ENCODE results near the gene TIGD3. TPM values are rescaled to one million over a fixed set of nuclear protein-coding genes. Genes with fewer than 3 reads are reported as not detected.

Gene TIGD3
- total RNA-seq, 2 donors from 2014 or later: 0.99 to 1.0 TPM

DNA sequence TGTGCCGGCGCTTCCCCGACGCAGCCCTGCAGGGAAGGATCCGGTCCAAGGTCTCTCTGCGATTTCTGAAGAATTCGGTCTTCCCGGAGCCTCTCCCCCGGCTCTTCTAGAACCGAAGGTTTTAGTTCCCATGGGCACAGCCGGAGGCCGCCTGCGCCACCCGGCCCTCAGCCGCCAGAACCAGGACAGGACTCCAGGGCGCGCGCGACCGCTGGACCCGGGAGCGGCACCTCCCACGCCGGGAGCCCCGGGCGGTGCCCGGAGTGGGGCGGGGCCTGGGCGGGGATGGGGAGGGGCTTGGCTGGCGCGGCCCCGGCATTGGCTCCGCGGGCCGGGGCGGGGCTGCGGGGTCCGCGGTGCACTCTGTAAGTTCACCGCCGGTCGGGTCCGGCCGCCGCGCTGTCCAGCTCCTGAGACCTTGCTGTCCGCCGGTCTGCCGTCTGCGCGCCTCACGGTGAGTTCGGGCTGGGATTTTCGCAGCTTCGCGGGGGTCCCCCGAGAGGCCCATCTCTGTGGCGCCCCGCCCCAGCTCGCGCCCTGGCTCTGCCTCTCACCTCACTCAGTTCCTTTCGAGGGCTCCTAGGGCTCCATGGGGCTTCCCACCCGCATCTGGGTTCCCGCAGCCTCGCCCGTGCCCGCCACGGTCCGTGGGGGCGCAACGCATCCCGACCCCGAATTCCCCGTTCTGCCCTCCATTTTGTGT, 39.9 kb upstream of the TIGD3 start, which contains the start of gene CDC42EP2:
Gene CDC42EP2, plus strand, starts transcription at position 366 of the 703 bp plus-strand sequence. CDS start 6,033 bp downstream, outside the sequence.
- Mint-ChIP-seq H3K9me3 (no peaks in the 10 kb centered on the region), H3K4me1 (peaks cover 18% of the 10 kb centered on the region), H3K4me3 (peak within 1 kb of the TSS; percentile 72), H3K27me3 (ENCODE audit: insufficient read depth) (peaks cover 33% of the 10 kb centered on the region), H3K27ac (peak within 1 kb of the TSS; percentile 64), H3K36me3 (ENCODE audit: low read depth) (no peaks in the 10 kb centered on the region)
- H3K9me3 ChIP-seq (ENCODE audit: control insufficient read depth, low read length): no peaks in the 10 kb centered on the region
- H3K27me3 ChIP-seq (ENCODE audit: control insufficient read depth, insufficient read depth, low read length, poor library complexity, severe bottlenecking): peaks cover 13% of the 10 kb centered on the region
- peak within 1 kb of the TSS; percentile 85 for H3K4me3 ChIP-seq (ENCODE audit: low read length)
- TF ChIP-seq, protein P1, sequence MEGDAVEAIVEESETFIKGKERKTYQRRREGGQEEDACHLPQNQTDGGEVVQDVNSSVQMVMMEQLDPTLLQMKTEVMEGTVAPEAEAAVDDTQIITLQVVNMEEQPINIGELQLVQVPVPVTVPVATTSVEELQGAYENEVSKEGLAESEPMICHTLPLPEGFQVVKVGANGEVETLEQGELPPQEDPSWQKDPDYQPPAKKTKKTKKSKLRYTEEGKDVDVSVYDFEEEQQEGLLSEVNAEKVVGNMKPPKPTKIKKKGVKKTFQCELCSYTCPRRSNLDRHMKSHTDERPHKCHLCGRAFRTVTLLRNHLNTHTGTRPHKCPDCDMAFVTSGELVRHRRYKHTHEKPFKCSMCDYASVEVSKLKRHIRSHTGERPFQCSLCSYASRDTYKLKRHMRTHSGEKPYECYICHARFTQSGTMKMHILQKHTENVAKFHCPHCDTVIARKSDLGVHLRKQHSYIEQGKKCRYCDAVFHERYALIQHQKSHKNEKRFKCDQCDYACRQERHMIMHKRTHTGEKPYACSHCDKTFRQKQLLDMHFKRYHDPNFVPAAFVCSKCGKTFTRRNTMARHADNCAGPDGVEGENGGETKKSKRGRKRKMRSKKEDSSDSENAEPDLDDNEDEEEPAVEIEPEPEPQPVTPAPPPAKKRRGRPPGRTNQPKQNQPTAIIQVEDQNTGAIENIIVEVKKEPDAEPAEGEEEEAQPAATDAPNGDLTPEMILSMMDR (conservative IDR thresholded peaks at IDR 0.05): no peak
- 1% methylated on average over 23 to 74 of the region's 74 CpGs for WGBS, 2 experiments (ENCODE audit: insufficient coverage in 1 of 2, insufficient read length in 1 of 2)
- no peak within 1 kb of the TSS for H3K27ac ChIP-seq (ENCODE audit: low read depth, low read length)
- H3K9ac ChIP-seq (ENCODE audit: extremely low read depth, low read length, poor library complexity, severe bottlenecking): peak within 1 kb of the TSS; percentile 29
- peak; percentile 95 for DNase-seq
- no peaks in the 10 kb centered on the region for H3K36me3 ChIP-seq (ENCODE audit: control insufficient read depth, insufficient read depth, low read length)
- H3K4me1 ChIP-seq (ENCODE audit: control insufficient read depth, insufficient read depth, low read length): peaks cover 10% of the 10 kb centered on the region

DNA sequence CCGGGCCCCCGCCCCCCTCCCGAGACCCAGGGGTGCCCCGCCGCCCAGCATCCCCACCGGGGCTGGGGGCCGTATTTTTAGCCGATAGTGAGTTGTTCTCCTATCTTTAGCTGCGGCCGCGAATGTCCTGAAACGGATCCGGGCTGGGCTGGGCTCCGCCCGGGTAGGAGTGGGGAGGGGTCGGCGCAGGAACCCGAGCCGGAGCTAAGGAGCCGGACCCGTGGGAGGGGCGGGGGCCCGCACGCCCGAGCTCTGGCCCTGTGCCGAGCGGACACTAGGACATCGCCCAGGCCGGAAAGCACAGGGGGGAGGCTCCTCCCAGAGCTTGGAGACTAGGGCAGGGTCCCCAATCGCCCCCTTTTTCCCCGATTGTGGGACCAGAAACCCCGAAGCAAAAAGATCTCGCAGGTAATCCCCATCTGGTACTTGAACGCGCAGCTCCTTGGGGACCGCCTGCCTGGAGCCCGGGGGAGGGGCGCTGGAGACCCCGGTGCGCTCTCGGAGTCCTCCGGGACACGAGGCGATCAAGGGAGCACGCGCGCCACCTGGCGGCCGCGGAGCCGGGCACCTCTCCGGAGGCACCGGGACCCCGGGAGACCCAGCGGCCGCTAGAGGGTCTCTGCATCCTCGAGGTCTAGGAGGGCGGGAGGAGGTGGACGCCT, 39.2 kb upstream of the TIGD3 start:
- peak; percentile 98 for DNase-seq
- Histone ChIP-seq H3K27ac (ENCODE audit: low read depth, low read length) (no peak overlapping the region), H3K4me1 (ENCODE audit: control insufficient read depth, insufficient read depth, low read length) (peaks cover 9% of the 10 kb centered on the region), H3K9ac (ENCODE audit: extremely low read depth, low read length, poor library complexity, severe bottlenecking) (peak overlapping the region; percentile 29), H3K4me3 (ENCODE audit: low read length) (peak overlapping the region; percentile 85), H3K27me3 (ENCODE audit: control insufficient read depth, insufficient read depth, low read length, poor library complexity, severe bottlenecking) (peaks cover 13% of the 10 kb centered on the region), H3K36me3 (ENCODE audit: control insufficient read depth, insufficient read depth, low read length) (no peaks in the 10 kb centered on the region), H3K9me3 (ENCODE audit: control insufficient read depth, low read length) (no peaks in the 10 kb centered on the region)
- Mint-ChIP-seq H3K4me3 (peak overlapping the region; percentile 72), H3K4me1 (peaks cover 18% of the 10 kb centered on the region), H3K9me3 (no peaks in the 10 kb centered on the region), H3K27ac (peak overlapping the region; percentile 64), H3K36me3 (ENCODE audit: low read depth) (peaks cover under 1% of the 10 kb centered on the region), H3K27me3 (ENCODE audit: insufficient read depth) (peaks cover 33% of the 10 kb centered on the region)
- WGBS, 2 experiments (ENCODE audit: insufficient coverage in 1 of 2, insufficient read length in 1 of 2): 0 to 1% methylated on average over 34 to 59 of the region's 59 CpGs
- TF ChIP-seq, protein P1 (conservative IDR thresholded peaks at IDR 0.05): peak; percentile 99

DNA sequence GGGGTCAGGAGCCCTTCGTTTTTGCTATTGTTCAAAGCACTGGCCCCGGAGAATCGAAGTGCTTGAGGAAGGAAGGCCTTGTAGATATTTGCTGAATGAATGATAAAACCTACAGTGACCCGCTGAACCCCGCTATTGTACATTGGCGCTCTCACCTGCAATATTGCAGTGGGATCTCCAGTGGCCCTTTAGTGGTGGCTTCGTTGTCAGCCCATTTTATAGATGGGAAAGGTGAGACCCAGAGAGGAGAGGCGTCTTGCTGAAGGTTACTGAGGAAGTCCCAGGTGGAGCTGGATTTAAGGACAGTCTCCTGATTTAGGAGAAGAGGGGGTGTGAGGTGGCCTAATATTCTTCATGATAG, 38.7 kb upstream of the TIGD3 start:
- Mint-ChIP-seq H3K27ac (peak overlapping the region; percentile 40), H3K27me3 (ENCODE audit: insufficient read depth) (peaks cover 31% of the 10 kb centered on the region), H3K4me3 (peak overlapping the region; percentile 72), H3K9me3 (no peaks in the 10 kb centered on the region), H3K36me3 (ENCODE audit: low read depth) (peaks cover 4% of the 10 kb centered on the region), H3K4me1 (peaks cover 16% of the 10 kb centered on the region)
- Histone ChIP-seq H3K4me1 (ENCODE audit: control insufficient read depth, insufficient read depth, low read length) (peaks cover 7% of the 10 kb centered on the region), H3K9ac (ENCODE audit: extremely low read depth, low read length, poor library complexity, severe bottlenecking) (no peak overlapping the region), H3K4me3 (ENCODE audit: low read length) (peak overlapping the region; percentile 85), H3K9me3 (ENCODE audit: control insufficient read depth, low read length) (no peaks in the 10 kb centered on the region), H3K27me3 (ENCODE audit: control insufficient read depth, insufficient read depth, low read length, poor library complexity, severe bottlenecking) (peaks cover 13% of the 10 kb centered on the region), H3K36me3 (ENCODE audit: control insufficient read depth, insufficient read depth, low read length) (no peaks in the 10 kb centered on the region), H3K27ac (ENCODE audit: low read depth, low read length) (no peak overlapping the region)
- WGBS, 2 experiments (ENCODE audit: insufficient coverage in 1 of 2, insufficient read length in 1 of 2): 45 to 70% methylated on average over 4 to 8 of the region's 8 CpGs
- TF ChIP-seq, protein P1 (conservative IDR thresholded peaks at IDR 0.05): peak; percentile 11
- DNase-seq: no peak

Data from endodermal cell (in vitro differentiated cells).